ENCODE data around the gene LIMS2. TPM values are rescaled to one million over a fixed set of nuclear protein-coding genes. Genes with fewer than 3 reads are reported as not detected.

The LIMS2 gene
- total RNA-seq, 1 donor from 2014 or later, result 6.2 TPM

- no peak overlapping the region for H3K4me3 Mint-ChIP-seq (ENCODE audit: low read depth)
- no peak for TF ChIP-seq CTCF (IDR thresholded peaks at IDR 0.05; ENCODE audit: unreplicated experiment)
- no peak overlapping the region for H3K27ac Mint-ChIP-seq
- no peak for DNase-seq (ENCODE audit: low spot score, unreplicated experiment)
- no peaks in the 10 kb centered on the region for H3K9me3 Mint-ChIP-seq (ENCODE audit: low read depth)
- H3K27me3 Mint-ChIP-seq, result no peaks in the 10 kb centered on the region
- H3K36me3 Mint-ChIP-seq (ENCODE audit: insufficient read depth), result peaks cover 20% of the 10 kb centered on the region
- no peaks in the 10 kb centered on the region for H3K4me1 Mint-ChIP-seq (ENCODE audit: low read depth)
Observed at GRCh38 chr2:127709336-127709735, 34.0 kb upstream of the LIMS2 start.

- no peak for TF ChIP-seq CTCF (IDR thresholded peaks at IDR 0.05; ENCODE audit: unreplicated experiment)
- peak overlapping the region; percentile 29 for H3K27ac Mint-ChIP-seq
- H3K27me3 Mint-ChIP-seq, result no peaks in the 10 kb centered on the region
- no peak overlapping the region for H3K4me3 Mint-ChIP-seq (ENCODE audit: low read depth)
- H3K36me3 Mint-ChIP-seq (ENCODE audit: insufficient read depth), result peaks cover 20% of the 10 kb centered on the region
- H3K9me3 Mint-ChIP-seq (ENCODE audit: low read depth), result no peaks in the 10 kb centered on the region
- H3K4me1 Mint-ChIP-seq (ENCODE audit: low read depth), result peaks cover 4% of the 10 kb centered on the region
- no peak for DNase-seq (ENCODE audit: low spot score, unreplicated experiment)
Observed at GRCh38 chr2:127707890-127708648, 32.7 kb upstream of the LIMS2 start.

- Mint-ChIP-seq H3K9me3 (ENCODE audit: low read depth) (no peaks in the 10 kb centered on the region), H3K4me1 (ENCODE audit: low read depth) (peaks cover 11% of the 10 kb centered on the region), H3K27me3 (no peaks in the 10 kb centered on the region), H3K36me3 (ENCODE audit: insufficient read depth) (peaks cover 21% of the 10 kb centered on the region), H3K27ac (no peak overlapping the region), H3K4me3 (ENCODE audit: low read depth) (no peak overlapping the region)
- TF ChIP-seq CTCF (IDR thresholded peaks at IDR 0.05; ENCODE audit: unreplicated experiment), result no peak
- DNase-seq (ENCODE audit: low spot score, unreplicated experiment), result no peak
Observed at GRCh38 chr2:127706215-127706990, 31.1 kb upstream of the LIMS2 start.

GRCh38 chr2:127705391-127706065 lies 30.2 kb upstream of the LIMS2 start:
- no peak overlapping the region for H3K27ac Mint-ChIP-seq
- DNase-seq (ENCODE audit: low spot score, unreplicated experiment), result no peak
- no peak overlapping the region for H3K4me3 Mint-ChIP-seq (ENCODE audit: low read depth)
- H3K27me3 Mint-ChIP-seq, result no peaks in the 10 kb centered on the region
- H3K4me1 Mint-ChIP-seq (ENCODE audit: low read depth), result peaks cover 13% of the 10 kb centered on the region
- H3K36me3 Mint-ChIP-seq (ENCODE audit: insufficient read depth), result peaks cover 19% of the 10 kb centered on the region
- H3K9me3 Mint-ChIP-seq (ENCODE audit: low read depth), result no peaks in the 10 kb centered on the region
- no peak for TF ChIP-seq CTCF (IDR thresholded peaks at IDR 0.05; ENCODE audit: unreplicated experiment)
